Glutamatergic neuron (in vitro differentiated cells): ENCODE data around the gene CFAP100. TPM values are rescaled to one million over a fixed set of nuclear protein-coding genes. Genes with fewer than 3 reads are reported as not detected.

Experiments
- DNase-seq: peaks from one replicate; pipeline ENCODE4 v3.0.0; 2022
- H3K27ac Mint-ChIP-seq: one replicate; pipeline ENCODE4 v1.8.0; 2020; ENCODE audit warnings: mild to moderate bottlenecking, mixed read lengths, inconsistent platforms; ENCODE audit not compliant: unreplicated experiment
- H3K27me3 Mint-ChIP-seq: one replicate; pipeline ENCODE4 v1.8.0; 2020; ENCODE audit warnings: mild to moderate bottlenecking, moderate library complexity, mixed read lengths, inconsistent platforms; ENCODE audit not compliant: unreplicated experiment
- H3K36me3 Mint-ChIP-seq: one replicate; pipeline ENCODE4 v1.8.0; 2020; ENCODE audit warnings: mild to moderate bottlenecking, mixed read lengths, inconsistent platforms; ENCODE audit not compliant: unreplicated experiment
- H3K4me1 Mint-ChIP-seq: one replicate; pipeline ENCODE4 v1.8.0; 2020; ENCODE audit warnings: mild to moderate bottlenecking, low read depth, mixed read lengths, inconsistent platforms; ENCODE audit not compliant: unreplicated experiment
- H3K4me3 Mint-ChIP-seq: one replicate; pipeline ENCODE4 v1.8.0; 2020; ENCODE audit warnings: mild to moderate bottlenecking, mixed read lengths, inconsistent platforms; ENCODE audit not compliant: unreplicated experiment
- H3K9me3 Mint-ChIP-seq: one replicate; pipeline ENCODE4 v1.8.0; 2020; ENCODE audit warnings: mild to moderate bottlenecking, moderate library complexity, mixed read lengths, inconsistent platforms; ENCODE audit not compliant: unreplicated experiment
- total RNA-seq: library from RNA; stranded (reverse); fragmentation: NEBNext Ultra II Directional; extraction: Animal tissue kit (Norgen Biotek cat#: 25700); gene quantifications from one replicate; pipeline ENCODE4 v1.2.1, GENCODE V29; 2021; ENCODE audit not compliant: unreplicated experiment
- TF ChIP-seq, protein P1 (sequence below): fragments of 200-600 bp; sonication (generic); IDR thresholded peaks from one replicate; pipeline ENCODE4 v1.5.0; 2021; ENCODE audit not compliant: partially characterized antibody, unreplicated experiment

The CFAP100 gene
- total RNA-seq, 1 donor from 2014 or later: not detected

DNA sequence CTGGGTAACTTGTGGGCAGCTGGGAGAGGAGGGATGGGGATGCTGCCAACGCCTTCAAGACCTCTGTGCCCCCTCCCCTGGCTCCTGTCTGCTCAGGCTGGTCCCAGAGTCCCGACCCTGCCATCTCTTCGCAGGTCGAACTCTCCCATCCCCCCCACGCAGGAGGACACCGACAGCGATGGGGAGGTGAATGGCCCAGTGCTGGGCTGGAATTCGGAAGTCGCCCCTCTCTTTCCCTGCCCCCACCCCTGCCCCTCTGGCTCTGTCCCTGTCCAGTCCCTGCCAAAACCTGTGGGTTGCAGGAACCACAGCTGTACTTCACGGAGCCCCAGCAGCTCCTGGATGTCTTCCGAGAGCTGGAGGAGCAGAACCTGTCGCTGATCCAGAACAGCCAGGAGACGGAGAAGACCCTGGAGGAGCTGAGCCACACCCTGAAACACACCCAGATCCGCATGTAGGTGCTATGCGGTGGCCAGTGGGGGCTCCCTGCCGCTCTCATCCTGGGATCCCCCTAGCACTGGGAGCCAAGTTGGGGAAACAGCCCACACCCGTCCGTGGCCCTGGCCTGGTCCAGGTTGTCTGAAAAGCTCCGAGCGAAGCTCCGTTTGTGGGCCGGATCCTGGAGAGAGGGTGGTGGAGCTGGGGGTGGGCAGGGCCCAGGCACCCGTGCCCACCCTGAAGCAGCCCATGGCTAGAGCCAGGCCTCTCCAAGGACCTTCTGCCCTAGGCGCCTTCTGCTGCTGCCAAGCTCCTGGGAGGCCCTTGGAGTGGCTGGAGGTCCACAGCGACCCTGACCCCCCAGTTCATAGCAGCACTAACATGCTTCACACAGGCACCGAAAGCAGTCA, 28.7 kb downstream of the CFAP100 start:
- Mint-ChIP-seq H3K4me1 (no peaks in the 10 kb centered on the region), H3K27ac (no peak overlapping the region), H3K27me3 (peaks cover 4% of the 10 kb centered on the region), H3K4me3 (no peak overlapping the region), H3K9me3 (peaks cover 7% of the 10 kb centered on the region), H3K36me3 (peaks cover 6% of the 10 kb centered on the region)
- no peak for DNase-seq
- TF ChIP-seq, protein P1, sequence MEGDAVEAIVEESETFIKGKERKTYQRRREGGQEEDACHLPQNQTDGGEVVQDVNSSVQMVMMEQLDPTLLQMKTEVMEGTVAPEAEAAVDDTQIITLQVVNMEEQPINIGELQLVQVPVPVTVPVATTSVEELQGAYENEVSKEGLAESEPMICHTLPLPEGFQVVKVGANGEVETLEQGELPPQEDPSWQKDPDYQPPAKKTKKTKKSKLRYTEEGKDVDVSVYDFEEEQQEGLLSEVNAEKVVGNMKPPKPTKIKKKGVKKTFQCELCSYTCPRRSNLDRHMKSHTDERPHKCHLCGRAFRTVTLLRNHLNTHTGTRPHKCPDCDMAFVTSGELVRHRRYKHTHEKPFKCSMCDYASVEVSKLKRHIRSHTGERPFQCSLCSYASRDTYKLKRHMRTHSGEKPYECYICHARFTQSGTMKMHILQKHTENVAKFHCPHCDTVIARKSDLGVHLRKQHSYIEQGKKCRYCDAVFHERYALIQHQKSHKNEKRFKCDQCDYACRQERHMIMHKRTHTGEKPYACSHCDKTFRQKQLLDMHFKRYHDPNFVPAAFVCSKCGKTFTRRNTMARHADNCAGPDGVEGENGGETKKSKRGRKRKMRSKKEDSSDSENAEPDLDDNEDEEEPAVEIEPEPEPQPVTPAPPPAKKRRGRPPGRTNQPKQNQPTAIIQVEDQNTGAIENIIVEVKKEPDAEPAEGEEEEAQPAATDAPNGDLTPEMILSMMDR: no peak

DNA sequence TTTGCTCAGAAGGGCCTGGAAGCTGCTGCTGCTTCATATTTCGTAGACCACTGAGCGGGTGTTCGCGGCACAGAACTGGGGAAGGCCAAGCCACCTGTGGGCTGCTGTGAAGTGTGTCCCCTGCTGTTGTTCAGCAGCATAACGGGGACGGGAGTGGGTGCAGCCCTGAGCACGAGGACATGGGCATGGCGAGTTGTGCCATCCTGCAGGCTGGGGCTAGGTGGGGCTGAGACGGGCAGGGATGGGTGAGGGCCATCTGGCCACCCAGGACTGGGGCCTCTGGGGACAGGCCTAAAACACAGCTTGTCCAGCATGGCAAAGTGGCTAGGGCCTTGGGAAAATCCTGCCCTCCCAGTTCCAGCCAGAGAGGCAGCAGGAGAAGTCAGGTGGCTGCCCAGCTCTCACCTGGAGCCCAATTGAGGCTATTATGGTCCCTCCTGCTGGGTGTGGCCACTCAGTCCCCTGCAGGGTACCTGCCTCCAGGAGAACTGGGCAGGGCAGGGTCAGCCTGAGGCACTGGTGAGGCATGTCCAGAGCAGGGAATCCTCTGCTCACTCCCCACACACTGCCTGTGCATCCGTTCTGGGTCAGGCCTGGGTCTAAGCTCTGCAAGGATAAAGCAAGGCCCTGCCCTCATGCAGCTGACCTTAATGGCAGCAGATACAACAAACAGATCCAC, 29.5 kb downstream of the CFAP100 start:
- TF ChIP-seq, protein P1: no peak
- H3K36me3 Mint-ChIP-seq: peaks cover 6% of the 10 kb centered on the region
- no peak for DNase-seq
- H3K27me3 Mint-ChIP-seq: peaks cover 4% of the 10 kb centered on the region
- H3K9me3 Mint-ChIP-seq: peaks cover 7% of the 10 kb centered on the region
- no peaks in the 10 kb centered on the region for H3K4me1 Mint-ChIP-seq
- H3K27ac Mint-ChIP-seq: no peak overlapping the region
- H3K4me3 Mint-ChIP-seq: no peak overlapping the region

DNA sequence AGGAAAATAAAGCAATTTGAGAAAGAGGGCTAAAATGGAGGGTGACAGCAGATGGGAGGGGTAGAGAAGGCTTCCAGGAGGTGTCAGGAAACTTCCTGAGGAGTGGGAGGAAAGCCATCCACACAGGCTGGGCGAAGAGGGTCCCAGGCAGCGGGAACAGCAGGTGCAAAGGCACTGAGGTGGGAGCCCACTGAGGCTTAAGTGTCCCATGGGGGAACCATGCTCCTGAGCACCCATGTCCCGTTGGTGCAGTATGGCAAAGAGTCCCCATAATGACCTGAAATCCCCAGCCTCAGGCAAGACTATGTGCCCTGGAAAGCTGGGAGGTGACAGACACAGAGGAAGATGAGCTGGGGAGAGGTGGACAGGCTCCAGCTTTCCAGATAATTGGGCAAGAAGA, 30.0 kb downstream of the CFAP100 start:
- H3K27me3 Mint-ChIP-seq: peaks cover 4% of the 10 kb centered on the region
- no peak overlapping the region for H3K4me3 Mint-ChIP-seq
- no peaks in the 10 kb centered on the region for H3K4me1 Mint-ChIP-seq
- DNase-seq: no peak
- H3K9me3 Mint-ChIP-seq: peaks cover 7% of the 10 kb centered on the region
- H3K36me3 Mint-ChIP-seq: peaks cover 6% of the 10 kb centered on the region
- H3K27ac Mint-ChIP-seq: no peak overlapping the region
- TF ChIP-seq, protein P1: no peak

DNA sequence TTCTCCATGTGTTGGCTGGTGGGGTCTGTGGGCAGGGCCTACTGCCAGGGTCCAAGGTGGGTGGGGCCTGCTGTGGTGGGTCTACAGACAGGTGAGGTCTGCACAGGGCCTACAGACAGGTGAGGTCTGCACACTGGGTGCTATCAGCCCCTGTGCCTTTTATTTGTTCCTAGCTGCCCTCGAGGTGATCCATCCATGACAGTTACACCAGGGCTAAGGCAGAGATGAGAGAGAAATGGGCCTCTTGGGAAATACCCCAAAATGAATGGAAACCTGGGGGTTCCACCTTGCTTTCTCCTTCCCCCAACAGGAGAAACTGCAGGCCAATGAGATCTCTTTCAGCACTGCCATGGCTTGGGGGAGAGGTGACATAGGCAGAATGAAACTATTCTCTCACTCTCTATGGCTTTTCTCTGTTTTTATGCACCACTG, 36.4 kb downstream of the CFAP100 start:
- DNase-seq: no peak
- H3K4me1 Mint-ChIP-seq: peaks cover 12% of the 10 kb centered on the region

More for the DNA sequence above, 36.4 kb downstream of the CFAP100 start:
- H3K4me3 Mint-ChIP-seq: no peak overlapping the region
- peaks cover 6% of the 10 kb centered on the region for H3K9me3 Mint-ChIP-seq
- TF ChIP-seq, protein P1: no peak
- peaks cover 2% of the 10 kb centered on the region for H3K27me3 Mint-ChIP-seq
- H3K36me3 Mint-ChIP-seq: peaks cover under 1% of the 10 kb centered on the region
- H3K27ac Mint-ChIP-seq: no peak overlapping the region
